IPS-11a (cell line): ENCODE results near the gene LYG2.
"Not testable (repeated sequence)": the region's sequence is repeated elsewhere in the genome, so short reads cannot be mapped to it uniquely, and the experiment has no call there.

Experiments
- H3K4me3 ChIP-seq: one replicate; pipeline ENCODE4 v1.5.1; 2013; ENCODE audit warnings: low read depth, low read length, control low read depth

The LYG2 gene

GRCh38 chr2:99201959-99202678, 53.3 kb downstream of the LYG2 start:
- H3K4me3 ChIP-seq, result no peak overlapping the region

GRCh38 chr2:99200076-99200800, 55.2 kb downstream of the LYG2 start:
- no peak overlapping the region for H3K4me3 ChIP-seq

- H3K4me3 ChIP-seq, result no peak overlapping the region
Observed at GRCh38 chr2:99198103-99198841, 57.2 kb downstream of the LYG2 start.

GRCh38 chr2:99192364-99192763, 63.1 kb downstream of the LYG2 start:
- H3K4me3 ChIP-seq, result not testable (repeated sequence)
